ENCODE measurements around the gene MEGF6.

The MEGF6 gene

GRCh38 chr1:3523980-3524379 lies 87.3 kb downstream of the MEGF6 start:
- intact Hi-C loops (cut with DNase I; ENCODE audit: low total_unique reads): loop anchor here (5.0 kb wide), 1 partner anchor 33 kb away; no protein-coding TSS in a partner anchor
- Histone ChIP-seq H3K27me3 (no peaks in the 10 kb centered on the region), H3K27ac (no peak overlapping the region), H3K4me1 (peaks cover 0 to 38% (median 36%) of the 10 kb centered on the region in 4 donors), H3K9me3 (no peaks in the 10 kb centered on the region), H3K4me3 (no peak overlapping the region), H3K36me3 (peaks cover 0 to 48% (median 47%) of the 10 kb centered on the region in 3 donors)
- DNase-seq: no peak
- TF ChIP-seq CTCF (IDR thresholded peaks at IDR 0.05): no peak

- H3K27me3 ChIP-seq: no peaks in the 10 kb centered on the region
- peaks cover 0 to 26% (median 23%) of the 10 kb centered on the region in 4 donors for H3K4me1 ChIP-seq
- H3K9me3 ChIP-seq: no peaks in the 10 kb centered on the region
- intact Hi-C loops (cut with DNase I; ENCODE audit: low total_unique reads): loop anchor here (5.0 kb wide), 1 partner anchor 35 kb away; no protein-coding TSS in a partner anchor
- no peak overlapping the region for H3K4me3 ChIP-seq
- DNase-seq: no peak
- TF ChIP-seq CTCF (IDR thresholded peaks at IDR 0.05): no peak
- no peak overlapping the region for H3K27ac ChIP-seq
- peaks cover 0 to 61% (median 55%) of the 10 kb centered on the region in 3 donors for H3K36me3 ChIP-seq
Observed at GRCh38 chr1:3522564-3523265, 88.6 kb downstream of the MEGF6 start.

- Histone ChIP-seq H3K4me1 (peaks cover 0 to 29% (median 21%) of the 10 kb centered on the region in 4 donors), H3K36me3 (peaks cover 0 to 67% (median 55%) of the 10 kb centered on the region in 3 donors)
Observed at GRCh38 chr1:3522112-3522511, 89.2 kb downstream of the MEGF6 start.

GRCh38 chr1:3521426-3521825 lies 89.9 kb downstream of the MEGF6 start:
- no peak overlapping the region for H3K27ac ChIP-seq
- intact Hi-C loops (cut with DNase I; ENCODE audit: low total_unique reads): loop anchor here (5.0 kb wide), 1 partner anchor 36 kb away; no protein-coding TSS in a partner anchor
- peaks cover 0 to 35% (median 21%) of the 10 kb centered on the region in 4 donors for H3K4me1 ChIP-seq
- no peaks in the 10 kb centered on the region for H3K27me3 ChIP-seq
- H3K4me3 ChIP-seq: no peak overlapping the region
- DNase-seq: no peak
- no peak for TF ChIP-seq CTCF (IDR thresholded peaks at IDR 0.05)
- peaks cover 0 to 67% (median 55%) of the 10 kb centered on the region in 3 donors for H3K36me3 ChIP-seq
- no peaks in the 10 kb centered on the region for H3K9me3 ChIP-seq

More at GRCh38 chr1:3522112-3522511, 89.2 kb downstream of the MEGF6 start:
- no peaks in the 10 kb centered on the region for H3K9me3 ChIP-seq
- intact Hi-C loops (cut with DNase I; ENCODE audit: low total_unique reads): loop anchor here (5.0 kb wide), 1 partner anchor 35 kb away; no protein-coding TSS in a partner anchor
- no peaks in the 10 kb centered on the region for H3K27me3 ChIP-seq
- H3K27ac ChIP-seq: no peak overlapping the region
- TF ChIP-seq CTCF (IDR thresholded peaks at IDR 0.05): no peak
- no peak overlapping the region for H3K4me3 ChIP-seq
- DNase-seq: no peak

- no peaks in the 10 kb centered on the region for H3K9me3 ChIP-seq
- no peaks in the 10 kb centered on the region for H3K27me3 ChIP-seq
- no peak overlapping the region for H3K27ac ChIP-seq
- no peak overlapping the region for H3K4me3 ChIP-seq
- intact Hi-C loops (cut with DNase I; ENCODE audit: low total_unique reads): loop anchor here (5.0 kb wide), 1 partner anchor 37 kb away; no protein-coding TSS in a partner anchor
- peaks cover 0 to 70% (median 61%) of the 10 kb centered on the region in 3 donors for H3K36me3 ChIP-seq
- DNase-seq: no peak
- no peak for TF ChIP-seq CTCF (IDR thresholded peaks at IDR 0.05)
- H3K4me1 ChIP-seq: peaks cover 0 to 37% (median 20%) of the 10 kb centered on the region in 4 donors
Observed at GRCh38 chr1:3520419-3521378, 90.6 kb downstream of the MEGF6 start.
